ENCODE results near the gene NT5E.

NT5E gene

GRCh38 chr6:85460921-85461797, 11.3 kb downstream of the NT5E start:
- peak; percentile 66 for DNase-seq

GRCh38 chr6:85461798-85462170, 11.9 kb downstream of the NT5E start:
- DNase-seq, result no peak

GRCh38 chr6:85462673-85463072, 12.8 kb downstream of the NT5E start:
- no peak for DNase-seq

GRCh38 chr6:85463621-85464259, 13.9 kb downstream of the NT5E start:
- no peak for DNase-seq

- DNase-seq, result peak; percentile 16
Observed at GRCh38 chr6:85464260-85464644, 14.4 kb downstream of the NT5E start.

- DNase-seq, result peak; percentile 34
Observed at GRCh38 chr6:85464722-85465150, 14.9 kb downstream of the NT5E start.

GRCh38 chr6:85465762-85466161, 15.9 kb downstream of the NT5E start:
- DNase-seq, result peak; percentile 33

GRCh38 chr6:85468326-85468725, 18.4 kb downstream of the NT5E start:
- no peak for DNase-seq

- DNase-seq, result no peak
Observed at GRCh38 chr6:85469276-85470022, 19.6 kb downstream of the NT5E start.

- no peak for DNase-seq
Observed at GRCh38 chr6:85470023-85470410, 20.1 kb downstream of the NT5E start.

GRCh38 chr6:85472744-85473143, 22.9 kb downstream of the NT5E start:
- DNase-seq, result no peak

- DNase-seq, result no peak
Observed at GRCh38 chr6:85473748-85474147, 23.9 kb downstream of the NT5E start.

GRCh38 chr6:85476532-85476931, 26.6 kb downstream of the NT5E start:
- DNase-seq, result no peak

GRCh38 chr6:85479208-85479607, 29.3 kb downstream of the NT5E start:
- no peak for DNase-seq

- no peak for DNase-seq
Observed at GRCh38 chr6:85482206-85482904, 32.5 kb downstream of the NT5E start.

GRCh38 chr6:85482905-85483700, 33.2 kb downstream of the NT5E start:
- DNase-seq, result peak; percentile 35

- DNase-seq, result no peak
Observed at GRCh38 chr6:85483846-85484245, 34.0 kb downstream of the NT5E start.

- DNase-seq, result no peak
Observed at GRCh38 chr6:85484948-85485347, 35.1 kb downstream of the NT5E start.

- no peak for DNase-seq
Observed at GRCh38 chr6:85490516-85491248, 40.8 kb downstream of the NT5E start.

- no peak for DNase-seq
Observed at GRCh38 chr6:85493389-85493788, 43.5 kb downstream of the NT5E start.

Measured in NK-92 treated with Interleukin-12 subunit alpha and Interleukin-12 subunit beta, amount 100 ng/mL, for 24 hours (cell line).